HG03280 (cell line): ENCODE results near the gene FGFBP2.
A peak's percentile ranks its signal among the peaks of the same experiment; 100 is the strongest.

Experiments
- ATAC-seq: cut with Tn5 transposase; IDR thresholded peaks from one replicate; pipeline ENCODE4 v1.9.1; 2021; ENCODE audit warnings: mild to moderate bottlenecking, moderate library complexity; ENCODE audit not compliant: unreplicated experiment

FGFBP2 gene

GRCh38 chr4:15968551-15969300, 5.8 kb upstream of the FGFBP2 start:
- ATAC-seq, result no peak

GRCh38 chr4:15965325-15965724, 2.4 kb upstream of the FGFBP2 start:
- no peak for ATAC-seq

GRCh38 chr4:15964159-15964558, 1.2 kb upstream of the FGFBP2 start:
- ATAC-seq, result no peak

- peak; percentile 71 for ATAC-seq
Measured at GRCh38 chr4:15963576-15963975, 601 bp upstream of the FGFBP2 start.

GRCh38 chr4:15961781-15962510, 1.0 kb downstream of the FGFBP2 start:
- ATAC-seq, result no peak

GRCh38 chr4:15958562-15958961, 4.4 kb downstream of the FGFBP2 start:
- ATAC-seq, result no peak

- peak; percentile 93 for ATAC-seq
Measured at GRCh38 chr4:15956179-15956850, 6.7 kb downstream of the FGFBP2 start.

- ATAC-seq, result no peak
Measured at GRCh38 chr4:15955670-15956069, 7.3 kb downstream of the FGFBP2 start.

GRCh38 chr4:15953625-15954024, 9.3 kb downstream of the FGFBP2 start:
- ATAC-seq, result no peak

GRCh38 chr4:15951781-15952180, 11.2 kb downstream of the FGFBP2 start:
- ATAC-seq, result no peak

GRCh38 chr4:15948826-15949225, 14.1 kb downstream of the FGFBP2 start:
- ATAC-seq, result no peak

- ATAC-seq, result no peak
Measured at GRCh38 chr4:15947684-15948083, 15.3 kb downstream of the FGFBP2 start.

- no peak for ATAC-seq
Measured at GRCh38 chr4:15945516-15945915, 17.5 kb downstream of the FGFBP2 start.

- ATAC-seq, result no peak
Measured at GRCh38 chr4:15944895-15945294, 18.1 kb downstream of the FGFBP2 start.

GRCh38 chr4:15942283-15942682, 20.7 kb downstream of the FGFBP2 start:
- no peak for ATAC-seq

- no peak for ATAC-seq
Measured at GRCh38 chr4:15938640-15939039, 24.3 kb downstream of the FGFBP2 start, which contains the start of gene FGFBP1. Gene FGFBP1 (minus strand): TSS chr4:15938740. CDS start chr4:15936632, 2,108 bp downstream.

- no peak for ATAC-seq
Measured at GRCh38 chr4:15938182-15938581, 24.8 kb downstream of the FGFBP2 start.

- no peak for ATAC-seq
Measured at GRCh38 chr4:15936495-15936894, 26.5 kb downstream of the FGFBP2 start.

GRCh38 chr4:15935504-15936402, 27.2 kb downstream of the FGFBP2 start:
- ATAC-seq, result no peak

GRCh38 chr4:15934259-15934658, 28.7 kb downstream of the FGFBP2 start:
- no peak for ATAC-seq
